ENCODE measurements around the gene THOC2. TPM values are rescaled to one million over a fixed set of nuclear protein-coding genes. Genes with fewer than 3 reads are reported as not detected.

The THOC2 gene
- total and polyA plus RNA-seq, 2 of the 8 experiments (the other 6 are each of a cell fraction or from before 2014, with no cell fraction given) = 32.7 to 68.8 TPM

GRCh38 chrX:123625952-123626351 lies 106.9 kb downstream of the THOC2 start:
- no peak for DNase-seq (ENCODE audit: low read depth in 1 of 2, low spot score in 2 of 2)
- Histone ChIP-seq H3K56ac (replicated peaks; ENCODE audit: insufficient read length, low read depth, low read length) (no peak overlapping the region), H3K4me1 (replicated peaks in 1 of 4; ENCODE audit: control insufficient read depth in 3 of 4, insufficient read depth in 4 of 4, low read length in 3 of 4) (no peaks in the 10 kb centered on the region), H4K5ac (ENCODE audit: insufficient read length, low read depth, low read length) (no peak overlapping the region), H3K36me3 (ENCODE audit: control insufficient read depth in 2 of 4, insufficient read depth in 4 of 4, low read length in 3 of 4) (peaks cover 0 to 39% (median 2%) of the 10 kb centered on the region in 4 experiments; a peak in 5 of 8 replicates), H2BK120ac (replicated peaks; ENCODE audit: low read depth, low read length) (no peak overlapping the region), H3K4ac (replicated peaks; ENCODE audit: insufficient read length, low read depth, low read length) (no peak overlapping the region), H3K4me3 (ENCODE audit: extremely low read depth in 1 of 4, insufficient read depth in 2 of 4, low read depth in 3 of 4, low read length in 4 of 4) (no peak overlapping the region), H3K9me3 (ENCODE audit: insufficient read depth in 2 of 2, low read depth in 1 of 2, low read length in 1 of 2) (no peaks in the 10 kb centered on the region), H3K14ac (ENCODE audit: insufficient read length) (no peak overlapping the region), H2AK5ac (ENCODE audit: low read depth, low read length) (no peak overlapping the region), H3K79me1 (ENCODE audit: low read depth, low read length) (no peaks in the 10 kb centered on the region), H4K20me1 (replicated peaks in 1 of 2; ENCODE audit: control insufficient read depth in 1 of 2, insufficient read depth in 2 of 2, low read length in 2 of 2) (no peaks in the 10 kb centered on the region), H2BK5ac (ENCODE audit: low read depth, low read length) (no peak overlapping the region), H2BK15ac (ENCODE audit: low read length) (no peak overlapping the region), H4K8ac (ENCODE audit: extremely low read depth, insufficient read depth, low read length) (no peak overlapping the region), H2BK12ac (ENCODE audit: low read depth, low read length) (no peak overlapping the region), H3K9ac (replicated peaks in 1 of 4; ENCODE audit: extremely low read depth in 1 of 4, low read depth in 3 of 4, low read length in 3 of 4) (no peak overlapping the region), H3K23ac (ENCODE audit: insufficient read length) (no peak overlapping the region), H4K91ac (replicated peaks; ENCODE audit: insufficient read length, low read length) (no peak overlapping the region), H3K4me2 (ENCODE audit: insufficient read depth in 1 of 2, low read depth in 2 of 2, low read length in 2 of 2) (no peak overlapping the region), H3K23me2 (ENCODE audit: low read depth, low read length) (no peaks in the 10 kb centered on the region), H3K18ac (ENCODE audit: extremely low read depth, low read length) (no peak overlapping the region), H3K27me3 (replicated peaks in 1 of 4; ENCODE audit: control insufficient read depth in 3 of 4, extremely low read depth in 1 of 4, insufficient read depth in 3 of 4, low read length in 3 of 4) (no peaks in the 10 kb centered on the region), H2AFZ (ENCODE audit: low read length) (no peak overlapping the region), H3K27ac (ENCODE audit: low read depth, low read length) (no peak overlapping the region), H3K79me2 (ENCODE audit: control insufficient read depth in 1 of 2, insufficient read depth in 2 of 2, low read length in 2 of 2) (no peaks in the 10 kb centered on the region), H2BK20ac (ENCODE audit: low read length) (no peak overlapping the region)
- no peak for TF ChIP-seq MAFK (IDR thresholded peaks at IDR 0.05; ENCODE audit: low read depth, low read length)
- TF ChIP-seq SRF (IDR thresholded peaks at IDR 0.05; ENCODE audit: low read depth, low read length) = no peak
- TF ChIP-seq E2F6 (IDR thresholded peaks at IDR 0.05) = no peak
- no peak for TF ChIP-seq RNF2 (IDR thresholded peaks at IDR 0.05; ENCODE audit: borderline replicate concordance, low read depth, low read length, missing control alignments, poor library complexity, severe bottlenecking)
- no peak for TF ChIP-seq SIX5 (IDR thresholded peaks at IDR 0.05; ENCODE audit: low read depth, low read length)
- TF ChIP-seq ATF2 (IDR thresholded peaks at IDR 0.05; ENCODE audit: low read length) = no peak
- no peak for TF ChIP-seq TCF12 (IDR thresholded peaks at IDR 0.05; ENCODE audit: low read depth, low read length)
- no peak for TF ChIP-seq NRF1 (IDR thresholded peaks at IDR 0.05; ENCODE audit: low read depth, low read length)
- TF ChIP-seq KDM4A (IDR thresholded peaks at IDR 0.05; ENCODE audit: low read depth, low read length, severe bottlenecking) = no peak
- no peak for TF ChIP-seq CEBPB (IDR thresholded peaks at IDR 0.05; ENCODE audit: low read depth, low read length)
- TF ChIP-seq RXRA (IDR thresholded peaks at IDR 0.05; ENCODE audit: insufficient read depth, low read depth, low read length) = no peak
- CTCF ChIA-PET (ENCODE audit: partially characterized antibody) = no interaction called here
- POLR2A ChIA-PET (ENCODE audit: partially characterized antibody) = no interaction called here
- 95% methylated on average over 2 of the region's 2 CpGs; no CpG with 5 or more reads in 1 of the 2 experiments for WGBS, 2 experiments (ENCODE audit: extremely low coverage in 1 of 2, insufficient coverage in 1 of 2, insufficient read length in 1 of 2, insufficient replicate concordance in 2 of 2, low coverage in 1 of 2, low lambda C conversion rate in 2 of 2, missing lambda C conversion rate in 1 of 2)
- FAIRE-seq = no peak
